CD14-positive monocyte (primary cell): ENCODE data around the gene GYS1. TPM values are rescaled to one million over a fixed set of nuclear protein-coding genes. Genes with fewer than 3 reads are reported as not detected.
A peak's percentile ranks its signal among the peaks of the same experiment; 100 is the strongest.

Experiments
- DNase-seq, 3 donors: peaks; one replicate each; pipeline ENCODE4 v3.0.0-alpha.2; 2011 to 2022
- H2AFZ ChIP-seq: 2 replicates; pipeline ENCODE4 v1.6.0; 2012; ENCODE audit warnings: mild to moderate bottlenecking, low read depth, low read length, inconsistent platforms; ENCODE audit not compliant: insufficient read depth, poor library complexity, severe bottlenecking
- H3K27ac ChIP-seq, 2 donors: 1 replicate in 1 of 2; 2 replicates in 1 of 2; pipeline ENCODE4 v1.5.1; 2012 to 2013; ENCODE audit warnings: low read length in 2 of 2, control low read depth in 1 of 2, inconsistent platforms in 1 of 2, low read depth in 1 of 2, mild to moderate bottlenecking in 1 of 2
- H3K27me3 ChIP-seq, 2 donors: one replicate each; pipeline versions ENCODE4 v1.6.0 to v1.6.1; 2011 to 2013; ENCODE audit warnings: low read length in 2 of 2; ENCODE audit not compliant: control insufficient read depth in 2 of 2, insufficient read depth in 2 of 2
- H3K36me3 ChIP-seq, 2 donors: replicated peaks in 1 of 2; 1 replicate in 1 of 2; 2 replicates in 1 of 2; pipeline versions ENCODE4 v1.5.1 to v1.6.1; 2012 to 2013; ENCODE audit warnings: low read length in 2 of 2, control low read depth in 1 of 2, inconsistent platforms in 1 of 2, mild to moderate bottlenecking in 1 of 2; ENCODE audit not compliant: insufficient read depth in 2 of 2, control insufficient read depth in 1 of 2
- H3K4me1 ChIP-seq, 2 donors: 1 replicate in 1 of 2; 2 replicates in 1 of 2; pipeline versions ENCODE4 v1.5.1 to v1.6.1; 2012 to 2013; ENCODE audit warnings: low read length in 2 of 2, control low read depth in 1 of 2, inconsistent platforms in 1 of 2, mild to moderate bottlenecking in 1 of 2, moderate library complexity in 1 of 2; ENCODE audit not compliant: insufficient read depth in 2 of 2, control insufficient read depth in 1 of 2
- H3K4me2 ChIP-seq: replicated peaks from 2 replicates; pipeline ENCODE3; 2012; ENCODE audit warnings: low read length, moderate library complexity, mild to moderate bottlenecking; ENCODE audit not compliant: poor library complexity, severe bottlenecking; ENCODE audit errors: extremely low read depth
- H3K4me3 ChIP-seq, 3 experiments: fragments of 200-600 bp in 1 of 3; sonication (generic) in 1 of 3; replicated peaks in 1 of 3; 1 replicate in 2 of 3; 2 replicates in 1 of 3; pipeline ENCODE4 v1.5.1; 2011 to 2013; ENCODE audit warnings: low read length in 3 of 3, mild to moderate bottlenecking in 3 of 3, control low read depth in 2 of 3, low read depth in 2 of 3, inconsistent platforms in 1 of 3, moderate library complexity in 1 of 3
- H3K79me2 ChIP-seq: 2 replicates; pipeline ENCODE4 v1.6.0; 2012; ENCODE audit warnings: mild to moderate bottlenecking, control low read depth, inconsistent platforms, low read length, moderate library complexity; ENCODE audit not compliant: insufficient read depth
- H3K9ac ChIP-seq: 2 replicates; pipeline ENCODE4 v1.6.0; 2017; ENCODE audit warnings: low read length, mild to moderate bottlenecking; ENCODE audit not compliant: insufficient read depth, poor library complexity, severe bottlenecking
- H3K9me3 ChIP-seq, 2 donors: replicated peaks in 1 of 2; 1 replicate in 1 of 2; 2 replicates in 1 of 2; pipeline versions ENCODE4 v1.5.1 to v1.6.1; 2012 to 2013; ENCODE audit warnings: low read length in 2 of 2, control low read depth in 1 of 2; ENCODE audit not compliant: control insufficient read depth in 1 of 2, insufficient read depth in 1 of 2
- H4K20me1 ChIP-seq: 2 replicates; pipeline ENCODE4 v1.6.0; 2012; ENCODE audit warnings: mild to moderate bottlenecking, low read length, control low read depth, moderate library complexity; ENCODE audit not compliant: insufficient read depth
- H3K27ac Mint-ChIP-seq, 7 donors: one replicate each; pipeline ENCODE4 v1.8.0; 2020; ENCODE audit warnings: mild to moderate bottlenecking in 7 of 7, mixed read lengths in 7 of 7, moderate library complexity in 6 of 7, inconsistent platforms in 2 of 7
- H3K27me3 Mint-ChIP-seq, 3 donors: one replicate each; pipeline ENCODE4 v1.8.0; 2021 to 2022; ENCODE audit warnings: low read depth in 3 of 3, mild to moderate bottlenecking in 3 of 3, mixed read lengths in 3 of 3, moderate library complexity in 3 of 3, inconsistent platforms in 1 of 3
- H3K36me3 Mint-ChIP-seq, 2 donors: one replicate each; pipeline ENCODE4 v1.8.0; 2020; ENCODE audit warnings: mixed read lengths in 2 of 2, inconsistent platforms in 1 of 2, mild to moderate bottlenecking in 1 of 2
- H3K4me1 Mint-ChIP-seq: one replicate; pipeline ENCODE4 v1.8.0; 2020; ENCODE audit warnings: mild to moderate bottlenecking, mixed read lengths
- H3K4me3 Mint-ChIP-seq, 2 donors: one replicate each; pipeline ENCODE4 v1.8.0; 2020; ENCODE audit warnings: mild to moderate bottlenecking in 2 of 2, mixed read lengths in 2 of 2, moderate library complexity in 1 of 2
- H3K9me3 Mint-ChIP-seq, 7 donors: one replicate each; pipeline ENCODE4 v1.8.0; 2020 to 2022; ENCODE audit warnings: mixed read lengths in 7 of 7, mild to moderate bottlenecking in 6 of 7, moderate library complexity in 6 of 7, inconsistent platforms in 2 of 7
- CTCF ChIP-seq: fragments of 200-600 bp; IDR thresholded peaks from one replicate; pipeline ENCODE4 v1.8.0; 2022; ENCODE audit warnings: antibody characterized with exemption, mild to moderate bottlenecking
- WGBS: methylation state at CpG from one replicate; pipeline ENCODE4 v1.1.5; 2013; ENCODE audit warnings: missing lambda C conversion rate; ENCODE audit not compliant: insufficient coverage; 5-methylcytosine and 5-hydroxymethylcytosine counted together
- intact Hi-C, 2 donors: fragments of 100-400 bp; cut with micrococcal nuclease; formaldehyde crosslinking; loops; one replicate each; pipeline versions ENCODE4 v1.15.0 to v1.15.1; 2023
- polyA plus RNA-seq, 3 donors: library from polyadenylated mRNA; depleted of rRNA in 1 of 3; unstranded in 2 of 3; stranded (reverse) in 1 of 3; fragments of 300-500 nt in 2 of 3; fragments of >200 nt in 1 of 3; fragmentation: Illumina TruSeq in 2 of 3; gene quantifications; 1 replicate in 2 of 3; 2 replicates in 1 of 3; pipeline ENCODE4 v1.2.3, GENCODE V29; 2012 to 2021

GYS1 gene
- polyA plus RNA-seq, 3 donors: 13.3 to 26.0 (median 21.3) TPM

- Histone ChIP-seq H3K27me3 (no peaks in the 10 kb centered on the region), H3K79me2 (peaks cover 59% of the 10 kb centered on the region), H3K4me2 (peak overlapping the region; percentile 96), H3K4me3 (peak overlapping the region; percentile 86 to 99 (median 89)), H4K20me1 (peaks cover 34% of the 10 kb centered on the region), H3K9me3 (no peaks in the 10 kb centered on the region), H3K36me3 (peaks cover 20 to 36% of the 10 kb centered on the region in 2 donors), H3K27ac (peak overlapping the region; percentile 79 to 90), H3K4me1 (peaks cover 73 to 81% of the 10 kb centered on the region in 2 donors), H2AFZ (no peak overlapping the region), H3K9ac (peak overlapping the region; percentile 77)
- Mint-ChIP-seq H3K36me3 (peaks cover 36 to 48% of the 10 kb centered on the region in 2 donors), H3K27ac (peak overlapping the region; percentile 95 to 99 (median 97)), H3K27me3 (peaks cover 0 to 14% (median 0%) of the 10 kb centered on the region in 3 donors), H3K9me3 (peaks cover 0 to 10% (median 0%) of the 10 kb centered on the region in 7 donors), H3K4me3 (peak overlapping the region; percentile 99 to 100), H3K4me1 (peaks cover 68% of the 10 kb centered on the region)
- intact Hi-C loops: loop anchor here (2.0 to 10.0 kb wide), 3 partner anchors 91 to 331 kb away; partner anchors contain the start of gene DBP (in 2 of the 2)
- DNase-seq: peak; percentile 64 to 80 (median 76)
- TF ChIP-seq CTCF: no peak
- WGBS: 11% methylated on average over 32 of the region's 36 CpGs
Observed at GRCh38 chr19:48965806-48966540, 27.1 kb downstream of the GYS1 start.

GRCh38 chr19:48965040-48965805, 27.9 kb downstream of the GYS1 start, which contains the start of gene FTL:
FTL (plus strand) TSS chr19:48965309; CDS start chr19:48965508, 199 bp downstream.
- Histone ChIP-seq H3K4me1 (peaks cover 74 to 81% of the 10 kb centered on the region in 2 donors), H3K9me3 (no peaks in the 10 kb centered on the region), H2AFZ (peak within 1 kb of the TSS; percentile 24), H3K4me2 (peak within 1 kb of the TSS; percentile 96), H3K27ac (peak within 1 kb of the TSS; percentile 88 to 96), H4K20me1 (peaks cover 34% of the 10 kb centered on the region), H3K27me3 (no peaks in the 10 kb centered on the region), H3K36me3 (peaks cover 17 to 32% of the 10 kb centered on the region in 2 donors), H3K79me2 (peaks cover 65% of the 10 kb centered on the region), H3K4me3 (peak within 1 kb of the TSS; percentile 86 to 99 (median 89)), H3K9ac (peak within 1 kb of the TSS; percentile 77)
- Mint-ChIP-seq H3K4me1 (peaks cover 68% of the 10 kb centered on the region), H3K9me3 (peaks cover 0 to 10% (median 0%) of the 10 kb centered on the region in 7 donors), H3K36me3 (peaks cover 37 to 46% of the 10 kb centered on the region in 2 donors), H3K4me3 (peak within 1 kb of the TSS; percentile 99 to 100), H3K27ac (peak within 1 kb of the TSS; percentile 95 to 99 (median 97)), H3K27me3 (peaks cover 0 to 14% (median 0%) of the 10 kb centered on the region in 3 donors)
- no peak for TF ChIP-seq CTCF
- WGBS: 0% methylated on average over 47 of the region's 52 CpGs
- intact Hi-C loops: loop anchor here (5.0 to 10.0 kb wide), 2 partner anchors 328 to 330 kb away; partner anchors contain the start of gene DBP (in 2 of the 2)
- peak; percentile 98 to 99 (median 99) for DNase-seq
